ENCODE measurements around the gene CFC1.
"Not testable (repeated sequence)": the region's sequence is repeated elsewhere in the genome, so short reads cannot be mapped to it uniquely, and the experiment has no call there.

The CFC1 gene

DNA sequence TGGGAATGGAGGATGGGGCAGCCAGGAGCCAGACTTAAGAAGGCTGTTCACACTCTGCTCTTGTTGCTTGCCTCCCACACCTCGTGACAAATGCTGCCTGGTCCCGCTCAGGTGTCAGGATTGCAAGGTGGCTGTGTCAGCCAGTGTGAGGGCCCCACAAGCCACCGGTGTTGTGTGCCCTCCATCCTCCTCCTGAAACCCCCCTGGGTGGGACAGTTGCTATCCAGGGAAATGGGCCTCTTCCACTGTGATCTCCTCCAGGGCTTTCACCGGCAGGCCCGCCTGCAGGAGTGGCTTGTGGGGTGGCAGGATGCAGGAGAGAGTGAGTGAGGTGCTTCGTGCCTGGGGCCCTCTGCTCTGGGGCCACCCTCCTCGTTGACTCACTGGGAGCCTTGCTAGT lies 16.4 kb downstream of the CFC1 start:
- DNase-seq, result not testable (repeated sequence)

DNA sequence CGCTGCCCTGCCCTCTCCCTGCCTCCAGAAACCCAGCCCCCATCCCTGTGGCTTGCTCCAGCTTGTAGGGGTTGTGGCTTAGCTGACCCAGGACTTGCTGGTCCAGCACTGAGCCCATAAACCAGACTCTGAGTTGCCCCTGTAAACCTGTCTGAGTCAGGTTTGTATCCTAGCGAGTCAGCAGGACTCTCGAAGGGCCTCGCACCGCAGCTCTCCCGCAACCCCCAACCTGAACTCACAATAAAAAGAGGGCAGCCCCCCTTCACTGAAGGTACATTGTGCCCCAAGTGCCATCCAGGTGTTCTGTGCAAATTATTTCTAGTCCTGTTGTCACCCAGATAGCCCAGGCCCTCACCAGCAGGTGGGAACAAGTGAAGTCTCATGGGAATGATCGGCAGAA lies 17.9 kb downstream of the CFC1 start:
- not testable (repeated sequence) for DNase-seq

DNA sequence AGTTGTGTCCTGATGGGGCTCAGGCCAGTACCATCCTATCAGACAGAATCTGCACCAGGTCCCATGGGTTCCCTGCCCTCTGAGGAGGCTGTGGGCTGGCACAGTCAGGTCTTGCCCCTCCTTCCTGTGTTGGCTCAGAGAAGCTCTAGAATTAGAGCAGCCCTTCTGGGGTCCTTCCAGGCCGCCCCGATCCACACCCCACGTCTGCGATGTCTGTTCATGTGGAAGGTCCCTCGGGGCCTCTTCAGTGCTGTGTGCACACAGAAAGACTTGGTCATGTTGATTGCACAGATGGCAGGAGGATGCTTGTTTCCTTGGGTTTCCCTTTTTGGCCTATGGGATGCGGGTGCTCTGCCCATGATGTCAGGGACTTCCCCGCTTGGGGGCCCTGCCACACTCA lies 20.3 kb downstream of the CFC1 start:
- DNase-seq, result not testable (repeated sequence)

DNA sequence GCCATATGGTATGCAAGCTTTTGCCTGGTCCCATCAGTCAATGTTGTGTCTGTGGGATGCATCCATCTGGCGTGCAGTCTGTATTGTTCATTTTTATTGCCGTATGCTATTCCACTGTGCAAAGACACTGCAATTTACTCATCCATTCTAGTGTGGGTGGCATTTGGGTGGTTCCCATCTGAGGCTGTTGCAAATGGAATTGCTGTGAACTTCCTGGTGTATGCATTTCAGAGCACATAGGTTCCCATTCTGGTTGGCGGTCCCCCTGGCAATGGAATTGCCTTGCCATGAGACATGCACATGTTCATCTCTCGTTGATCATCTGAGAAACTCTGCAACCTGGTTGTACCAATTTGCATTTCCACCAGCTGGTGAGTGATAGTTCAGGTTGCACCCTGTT lies 21.8 kb downstream of the CFC1 start:
- not testable (repeated sequence) for DNase-seq

DNA sequence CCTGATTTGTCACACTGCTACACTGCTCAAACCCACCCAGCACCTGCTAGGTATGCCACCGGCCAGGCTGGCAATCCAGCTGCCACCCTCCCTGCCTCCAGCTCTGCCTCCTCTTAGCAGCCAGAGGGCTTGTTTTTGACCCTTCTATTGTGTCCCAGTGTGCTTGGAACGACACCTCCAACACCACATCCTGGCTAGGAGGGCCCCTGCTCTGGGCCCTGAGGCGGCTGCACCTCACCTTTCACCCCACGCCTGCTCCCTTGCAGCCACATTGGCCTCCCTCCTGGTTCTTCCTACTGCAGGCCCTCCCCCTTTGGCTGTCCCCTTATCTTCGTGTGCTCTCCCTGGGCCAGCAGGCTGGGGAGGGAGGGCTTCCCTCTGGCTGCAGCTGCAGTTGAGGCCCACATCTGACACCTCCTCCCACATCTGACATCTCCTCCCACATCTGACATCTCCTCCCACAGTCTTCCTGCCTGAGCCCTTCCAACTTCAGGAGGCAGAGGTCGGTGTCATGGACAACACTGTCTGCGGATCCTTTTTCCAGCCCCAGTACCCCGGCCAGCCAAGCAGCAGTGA lies 23.1 kb downstream of the CFC1 start:
- DNase-seq, result not testable (repeated sequence)

DNA sequence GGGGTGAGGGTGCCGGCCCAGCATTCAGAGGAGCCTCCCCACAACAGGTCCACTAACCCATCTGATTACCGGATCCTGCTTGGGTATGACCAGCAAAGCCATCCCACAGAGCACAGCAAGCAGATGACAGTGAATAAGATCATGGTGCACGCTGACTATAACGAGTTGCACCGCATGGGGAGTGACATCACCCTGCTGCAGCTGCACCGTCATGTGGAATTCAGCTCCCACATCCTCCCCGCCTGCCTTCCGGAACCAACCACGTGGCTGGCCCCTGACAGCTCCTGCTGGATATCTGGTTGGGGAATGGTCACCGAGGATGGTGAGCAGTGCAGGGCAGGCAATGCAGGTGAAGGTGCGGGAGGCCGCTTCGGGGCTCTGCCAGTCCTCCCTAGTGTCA lies 25.1 kb downstream of the CFC1 start:
- not testable (repeated sequence) for DNase-seq

DNA sequence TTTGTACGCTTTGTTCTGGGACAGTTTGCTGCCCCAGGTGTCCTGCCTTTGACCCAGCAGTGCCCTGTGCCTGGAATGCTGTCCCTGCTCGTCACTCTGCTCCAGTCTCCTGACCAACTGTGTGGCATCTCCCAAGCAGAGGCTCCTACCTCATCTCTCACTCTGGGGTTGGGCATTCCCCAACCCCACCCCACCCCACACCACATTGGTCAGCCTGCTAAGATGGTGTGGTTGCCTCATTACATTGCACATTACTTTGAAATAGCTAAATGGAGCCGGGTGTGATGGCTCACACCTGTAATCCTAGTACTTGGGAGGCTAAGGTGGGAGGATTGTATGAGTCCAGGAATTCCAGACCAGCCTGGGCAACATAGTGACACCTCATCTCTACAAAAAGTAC lies 27.4 kb downstream of the CFC1 start:
- not testable (repeated sequence) for DNase-seq

DNA sequence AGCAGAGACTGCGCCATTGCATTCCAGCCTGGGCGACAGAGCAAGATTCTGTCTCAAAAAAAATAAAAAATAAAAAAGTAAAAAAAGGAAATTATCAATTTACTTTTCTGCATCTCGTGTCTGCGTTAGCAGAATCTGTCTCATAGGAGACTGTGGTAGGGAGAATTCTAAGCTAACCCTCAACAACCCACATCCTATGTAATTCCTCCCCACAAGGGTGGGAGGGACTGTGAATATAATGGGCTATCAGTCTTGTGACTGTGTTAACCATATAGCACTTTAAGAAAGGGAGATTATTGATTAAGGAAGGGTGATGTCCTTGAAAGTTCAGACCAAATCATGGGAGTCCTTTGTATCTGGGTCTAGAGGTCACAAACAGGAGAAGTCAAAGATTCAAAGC lies 33.2 kb downstream of the CFC1 start:
- not testable (repeated sequence) for DNase-seq

DNA sequence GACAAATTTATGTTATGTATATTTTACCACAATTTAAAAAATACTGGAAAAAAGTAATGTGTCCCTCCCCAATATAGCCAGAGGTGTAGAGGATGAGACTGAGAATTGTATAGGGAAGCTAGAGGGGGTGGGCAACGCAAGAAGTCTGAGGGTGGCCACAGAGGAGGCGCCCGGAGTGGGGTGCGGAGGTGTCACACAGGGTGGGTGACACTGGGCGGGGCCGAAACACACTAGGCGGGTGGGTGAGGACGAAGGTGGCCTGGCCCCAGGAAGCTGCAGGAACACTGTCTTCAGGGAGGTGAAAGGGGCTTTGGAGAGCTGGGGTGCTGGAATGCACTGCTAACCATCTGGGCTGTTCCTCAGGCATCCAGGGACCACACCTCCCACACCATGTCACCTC lies 42.9 kb downstream of the CFC1 start:
- DNase-seq, result not testable (repeated sequence)

DNA sequence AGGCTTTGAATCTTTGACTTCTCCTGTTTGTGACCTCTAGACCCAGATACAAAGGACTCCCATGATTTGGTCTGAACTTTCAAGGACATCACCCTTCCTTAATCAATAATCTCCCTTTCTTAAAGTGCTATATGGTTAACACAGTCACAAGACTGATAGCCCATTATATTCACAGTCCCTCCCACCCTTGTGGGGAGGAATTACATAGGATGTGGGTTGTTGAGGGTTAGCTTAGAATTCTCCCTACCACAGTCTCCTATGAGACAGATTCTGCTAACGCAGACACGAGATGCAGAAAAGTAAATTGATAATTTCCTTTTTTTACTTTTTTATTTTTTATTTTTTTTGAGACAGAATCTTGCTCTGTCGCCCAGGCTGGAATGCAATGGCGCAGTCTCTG lies 45.2 kb downstream of the CFC1 start:
- DNase-seq, result not testable (repeated sequence)

DNA sequence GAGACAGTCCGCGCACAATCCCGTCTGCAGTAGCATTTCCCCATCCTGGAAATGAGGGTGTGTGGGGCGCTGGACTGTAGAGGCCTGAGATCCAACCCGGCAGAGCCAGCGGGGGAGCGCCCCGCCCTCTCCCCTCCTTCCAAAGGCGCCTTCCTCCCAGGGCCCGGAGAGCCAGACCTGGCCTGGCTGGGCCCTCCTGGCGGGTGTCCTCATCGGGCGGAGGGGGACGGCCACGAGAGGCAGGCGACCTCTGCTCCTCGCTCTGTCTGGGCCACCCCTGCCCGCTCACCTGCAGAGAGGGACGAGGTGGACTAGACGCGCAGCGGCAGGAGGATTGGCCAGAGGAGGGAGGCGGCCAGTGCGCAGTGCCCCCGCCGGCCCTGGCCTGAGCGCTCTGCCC lies 49.9 kb downstream of the CFC1 start:
- DNase-seq, result not testable (repeated sequence)

DNA sequence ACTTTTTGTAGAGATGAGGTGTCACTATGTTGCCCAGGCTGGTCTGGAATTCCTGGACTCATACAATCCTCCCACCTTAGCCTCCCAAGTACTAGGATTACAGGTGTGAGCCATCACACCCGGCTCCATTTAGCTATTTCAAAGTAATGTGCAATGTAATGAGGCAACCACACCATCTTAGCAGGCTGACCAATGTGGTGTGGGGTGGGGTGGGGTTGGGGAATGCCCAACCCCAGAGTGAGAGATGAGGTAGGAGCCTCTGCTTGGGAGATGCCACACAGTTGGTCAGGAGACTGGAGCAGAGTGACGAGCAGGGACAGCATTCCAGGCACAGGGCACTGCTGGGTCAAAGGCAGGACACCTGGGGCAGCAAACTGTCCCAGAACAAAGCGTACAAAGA lies 51.0 kb downstream of the CFC1 start:
- not testable (repeated sequence) for DNase-seq

DNA sequence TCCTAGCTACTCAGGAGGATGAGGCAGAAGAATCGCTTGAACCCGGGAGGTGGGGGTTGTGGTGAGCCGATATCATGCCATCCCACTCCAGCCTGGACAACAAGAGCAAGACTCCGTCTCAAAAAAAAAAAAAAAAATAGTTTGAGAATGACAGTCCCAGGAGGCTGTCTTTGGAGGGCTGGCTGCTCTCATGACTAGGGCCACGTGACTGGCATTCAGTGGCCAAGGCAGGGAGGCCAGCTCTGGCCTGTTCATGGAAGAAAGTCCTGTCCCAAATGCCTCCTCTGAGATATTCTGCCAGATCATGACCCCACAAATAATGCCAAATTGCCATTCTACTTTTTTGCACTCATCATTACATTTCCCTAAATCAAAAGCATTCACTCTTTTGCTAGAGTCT lies 54.4 kb downstream of the CFC1 start:
- DNase-seq, result not testable (repeated sequence)

DNA sequence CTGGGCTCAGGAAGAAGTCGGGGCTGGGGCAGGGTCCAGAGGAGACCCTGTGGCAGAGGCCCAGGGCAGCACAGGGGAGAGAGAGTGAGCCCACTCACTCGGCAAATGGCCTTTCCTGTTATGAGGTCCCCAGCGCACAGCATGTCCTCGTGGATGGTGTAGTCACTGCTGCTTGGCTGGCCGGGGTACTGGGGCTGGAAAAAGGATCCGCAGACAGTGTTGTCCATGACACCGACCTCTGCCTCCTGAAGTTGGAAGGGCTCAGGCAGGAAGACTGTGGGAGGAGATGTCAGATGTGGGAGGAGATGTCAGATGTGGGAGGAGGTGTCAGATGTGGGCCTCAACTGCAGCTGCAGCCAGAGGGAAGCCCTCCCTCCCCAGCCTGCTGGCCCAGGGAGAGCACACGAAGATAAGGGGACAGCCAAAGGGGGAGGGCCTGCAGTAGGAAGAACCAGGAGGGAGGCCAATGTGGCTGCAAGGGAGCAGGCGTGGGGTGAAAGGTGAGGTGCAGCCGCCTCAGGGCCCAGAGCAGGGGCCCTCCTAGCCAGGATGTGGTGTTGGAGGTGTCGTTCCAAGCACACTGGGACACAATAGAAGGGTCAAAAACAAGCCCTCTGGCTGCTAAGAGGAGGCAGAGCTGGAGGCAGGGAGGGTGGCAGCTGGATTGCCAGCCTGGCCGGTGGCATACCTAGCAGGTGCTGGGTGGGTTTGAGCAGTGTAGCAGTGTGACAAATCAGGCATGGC lies 55.4 kb downstream of the CFC1 start:
- not testable (repeated sequence) for DNase-seq

DNA sequence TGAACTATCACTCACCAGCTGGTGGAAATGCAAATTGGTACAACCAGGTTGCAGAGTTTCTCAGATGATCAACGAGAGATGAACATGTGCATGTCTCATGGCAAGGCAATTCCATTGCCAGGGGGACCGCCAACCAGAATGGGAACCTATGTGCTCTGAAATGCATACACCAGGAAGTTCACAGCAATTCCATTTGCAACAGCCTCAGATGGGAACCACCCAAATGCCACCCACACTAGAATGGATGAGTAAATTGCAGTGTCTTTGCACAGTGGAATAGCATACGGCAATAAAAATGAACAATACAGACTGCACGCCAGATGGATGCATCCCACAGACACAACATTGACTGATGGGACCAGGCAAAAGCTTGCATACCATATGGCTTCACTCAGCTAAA lies 56.6 kb downstream of the CFC1 start:
- not testable (repeated sequence) for DNase-seq

Measured in stimulated activated naive CD4-positive, alpha-beta T cell treated with Interleukin-2 at 50 U/mL for 16 hours (primary cell).